GM18861 (cell line): ENCODE data around the gene GCLC.

Experiments
- ATAC-seq: cut with Tn5 transposase; IDR thresholded peaks from one replicate; pipeline ENCODE4 v1.9.1; 2021; ENCODE audit not compliant: unreplicated experiment

The GCLC gene

GRCh38 chr6:53527249-53527765, 17.6 kb downstream of the GCLC start:
- no peak for ATAC-seq

- no peak for ATAC-seq
Observed at GRCh38 chr6:53526000-53526399, 18.9 kb downstream of the GCLC start.

GRCh38 chr6:53524455-53524815, 20.5 kb downstream of the GCLC start:
- ATAC-seq, result no peak

GRCh38 chr6:53523511-53524454, 21.1 kb downstream of the GCLC start:
- ATAC-seq, result no peak

GRCh38 chr6:53520320-53520928, 24.5 kb downstream of the GCLC start:
- ATAC-seq, result no peak

- no peak for ATAC-seq
Observed at GRCh38 chr6:53518862-53519261, 26.0 kb downstream of the GCLC start.

GRCh38 chr6:53517021-53517420, 27.9 kb downstream of the GCLC start:
- no peak for ATAC-seq

GRCh38 chr6:53514677-53515076, 30.2 kb downstream of the GCLC start:
- ATAC-seq, result no peak

GRCh38 chr6:53513519-53513966, 31.4 kb downstream of the GCLC start:
- ATAC-seq, result no peak

GRCh38 chr6:53513056-53513455, 31.8 kb downstream of the GCLC start:
- ATAC-seq, result no peak

- ATAC-seq, result no peak
Observed at GRCh38 chr6:53512626-53513025, 32.3 kb downstream of the GCLC start.

- ATAC-seq, result no peak
Observed at GRCh38 chr6:53510746-53511145, 34.2 kb downstream of the GCLC start.

GRCh38 chr6:53506872-53507271, 38.0 kb downstream of the GCLC start:
- ATAC-seq, result no peak

- no peak for ATAC-seq
Observed at GRCh38 chr6:53504512-53504911, 40.4 kb downstream of the GCLC start.

GRCh38 chr6:53503060-53503459, 41.8 kb downstream of the GCLC start:
- no peak for ATAC-seq

GRCh38 chr6:53501432-53501831, 43.5 kb downstream of the GCLC start:
- ATAC-seq, result no peak

GRCh38 chr6:53500095-53500494, 44.8 kb downstream of the GCLC start:
- no peak for ATAC-seq

GRCh38 chr6:53499094-53499493, 45.8 kb downstream of the GCLC start:
- ATAC-seq, result no peak

GRCh38 chr6:53498649-53499048, 46.3 kb downstream of the GCLC start:
- no peak for ATAC-seq

GRCh38 chr6:53497905-53498304, 47.0 kb downstream of the GCLC start:
- no peak for ATAC-seq

- no peak for ATAC-seq
Observed at GRCh38 chr6:53496797-53497375, 48.0 kb downstream of the GCLC start.
